Inflammatory macrophage treated with lipopolysaccharide for 4 hours (primary cell): ENCODE measurements around the gene PPP6R1.

Experiments used
- DNase-seq: peaks from one replicate; pipeline ENCODE4 v3.0.0-alpha.2; 2020

Gene PPP6R1

DNA sequence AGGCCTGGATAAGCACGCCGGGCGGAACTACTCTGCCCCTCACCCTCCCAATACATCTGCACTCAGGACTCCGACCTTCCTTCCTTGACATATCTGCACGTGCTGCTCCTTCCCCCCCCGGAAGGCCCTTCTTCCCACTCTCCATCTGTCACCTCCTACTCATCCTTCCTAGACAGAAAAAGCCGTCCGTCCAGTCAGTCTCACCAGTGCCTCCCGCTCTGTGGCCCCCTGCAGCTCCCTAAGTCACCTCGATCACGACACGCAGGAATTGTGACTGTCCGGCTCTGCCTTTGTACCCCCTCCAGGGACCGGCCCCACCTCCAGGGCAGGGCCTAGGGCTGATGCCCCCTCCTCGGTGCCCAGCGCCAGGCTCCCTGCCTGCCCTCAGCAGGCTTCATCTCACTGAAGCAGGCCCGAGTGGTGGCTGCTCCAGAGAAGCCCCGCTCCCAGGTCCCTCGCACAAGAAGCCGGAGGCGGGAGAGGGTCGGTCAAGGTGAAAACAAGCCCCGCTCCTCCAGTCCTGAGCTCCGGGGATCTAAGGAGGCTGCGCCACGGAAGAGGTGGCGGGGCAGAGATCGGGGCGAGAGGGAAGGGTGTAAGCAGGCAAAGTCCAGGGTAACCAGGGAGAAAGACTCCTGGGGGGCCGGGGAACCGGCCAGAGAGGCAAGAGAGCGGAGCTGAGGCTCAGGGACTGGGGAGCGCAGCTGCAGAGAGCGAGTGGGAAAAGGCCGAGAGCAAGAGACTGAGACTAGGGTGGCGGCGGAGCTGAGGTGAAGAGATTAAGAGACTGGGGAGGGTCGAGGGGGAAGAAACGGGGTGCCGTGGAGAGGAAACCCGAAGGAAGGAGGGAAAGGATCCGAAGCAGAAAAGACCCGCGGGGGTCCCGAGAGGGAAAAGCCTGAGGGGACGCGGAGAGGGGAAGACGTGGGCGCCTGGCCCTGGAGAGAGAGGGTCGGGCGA lies 1.1 kb downstream of the PPP6R1 start:
- peak; percentile 32 for DNase-seq

DNA sequence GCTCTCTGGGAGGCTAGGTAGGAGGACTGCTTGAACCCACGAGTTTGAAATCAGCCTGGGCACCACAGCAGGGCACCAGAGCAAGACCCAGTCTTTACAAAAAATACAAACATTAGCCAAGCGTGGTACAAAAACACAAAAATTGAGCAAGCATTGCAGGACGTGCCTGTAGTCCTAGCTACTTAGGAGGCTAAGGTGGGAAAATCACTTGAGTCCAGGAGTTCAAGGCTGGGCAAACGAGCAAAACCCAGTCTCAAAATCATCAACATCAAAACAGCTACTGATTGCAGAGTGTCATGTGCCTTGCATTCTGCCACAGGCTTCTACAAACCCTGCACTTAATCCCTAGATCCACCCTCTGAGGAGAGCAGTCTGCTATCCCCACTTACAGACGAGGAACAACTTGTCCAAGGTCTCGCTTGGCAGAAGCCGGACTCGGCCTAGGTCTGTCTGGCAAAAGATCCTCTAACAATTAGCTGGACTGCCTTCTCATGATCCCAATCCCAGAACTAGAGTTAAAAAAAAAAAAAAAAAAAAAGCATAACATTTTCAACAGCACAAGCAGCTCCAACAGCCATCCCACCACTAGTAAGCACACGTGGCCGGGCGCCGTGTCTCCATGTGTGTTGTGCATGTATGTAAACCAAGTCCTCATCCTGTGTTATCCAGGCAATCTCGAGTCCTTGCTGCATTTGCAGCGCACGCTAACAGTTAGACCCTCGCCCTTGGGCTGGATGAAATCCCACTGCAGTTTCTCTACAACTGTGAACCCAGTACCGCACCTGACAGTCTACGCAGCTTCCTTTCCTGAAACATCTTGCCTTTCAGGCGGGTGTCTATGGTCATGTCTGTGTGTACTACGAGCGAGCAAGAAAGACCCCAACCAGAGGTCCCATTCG lies 2.0 kb downstream of the PPP6R1 start:
- DNase-seq, result no peak

DNA sequence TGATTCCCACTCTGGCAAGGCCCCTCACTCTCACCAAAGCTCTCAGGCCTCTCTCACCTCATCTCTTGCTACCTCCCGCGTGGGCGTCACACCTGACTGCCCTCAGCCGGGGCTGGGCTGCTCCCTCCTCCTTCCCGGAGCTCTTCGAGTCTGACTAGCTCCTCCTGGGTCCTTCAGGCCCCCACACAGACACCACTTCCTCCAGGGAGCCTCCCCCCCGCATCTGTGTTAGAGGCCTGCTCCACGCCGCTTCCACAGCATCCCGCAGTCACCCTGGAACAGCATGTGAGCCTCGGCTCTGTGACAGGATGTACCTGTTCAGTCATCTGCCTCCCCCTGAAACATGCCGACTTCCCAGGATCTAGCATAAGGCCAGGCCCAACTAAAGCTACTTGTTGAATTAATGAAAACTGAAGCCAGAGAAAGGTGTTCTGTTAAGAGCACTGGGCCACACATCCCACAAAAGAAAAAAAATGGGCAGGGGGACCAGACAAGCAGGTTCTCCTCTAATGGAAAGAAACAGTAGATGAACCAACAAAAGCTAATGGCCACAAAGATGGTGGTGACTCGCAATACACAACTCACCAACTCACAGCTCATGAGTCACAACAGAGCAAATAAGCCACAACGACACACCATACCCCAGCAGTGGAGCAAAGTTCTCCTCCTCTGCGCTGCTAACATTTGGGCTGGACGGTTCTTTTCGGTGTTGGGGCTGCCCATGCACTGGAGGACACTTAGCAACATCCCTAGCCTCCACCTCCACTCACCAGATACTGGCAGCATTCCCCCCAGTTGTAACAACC lies 3.0 kb downstream of the PPP6R1 start:
- peak; percentile 58 for DNase-seq

DNA sequence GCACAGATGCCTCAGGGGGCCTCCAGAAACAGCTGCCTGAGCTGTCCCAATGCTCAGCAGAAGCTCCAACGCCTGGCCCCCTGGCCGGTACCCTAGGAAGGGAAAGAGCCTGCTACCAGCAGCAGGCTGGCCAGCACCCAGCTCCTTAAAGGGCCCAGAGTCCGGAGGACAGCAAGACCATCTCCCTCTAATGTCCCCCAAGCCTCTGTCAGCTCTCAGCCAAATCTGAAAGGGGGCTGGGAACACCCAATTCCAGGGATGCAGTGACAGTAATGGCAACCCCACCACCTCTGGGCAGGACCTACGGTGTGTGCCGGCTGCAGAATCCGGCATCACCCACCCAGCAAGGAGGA lies 4.2 kb downstream of the PPP6R1 start:
- DNase-seq, result no peak

DNA sequence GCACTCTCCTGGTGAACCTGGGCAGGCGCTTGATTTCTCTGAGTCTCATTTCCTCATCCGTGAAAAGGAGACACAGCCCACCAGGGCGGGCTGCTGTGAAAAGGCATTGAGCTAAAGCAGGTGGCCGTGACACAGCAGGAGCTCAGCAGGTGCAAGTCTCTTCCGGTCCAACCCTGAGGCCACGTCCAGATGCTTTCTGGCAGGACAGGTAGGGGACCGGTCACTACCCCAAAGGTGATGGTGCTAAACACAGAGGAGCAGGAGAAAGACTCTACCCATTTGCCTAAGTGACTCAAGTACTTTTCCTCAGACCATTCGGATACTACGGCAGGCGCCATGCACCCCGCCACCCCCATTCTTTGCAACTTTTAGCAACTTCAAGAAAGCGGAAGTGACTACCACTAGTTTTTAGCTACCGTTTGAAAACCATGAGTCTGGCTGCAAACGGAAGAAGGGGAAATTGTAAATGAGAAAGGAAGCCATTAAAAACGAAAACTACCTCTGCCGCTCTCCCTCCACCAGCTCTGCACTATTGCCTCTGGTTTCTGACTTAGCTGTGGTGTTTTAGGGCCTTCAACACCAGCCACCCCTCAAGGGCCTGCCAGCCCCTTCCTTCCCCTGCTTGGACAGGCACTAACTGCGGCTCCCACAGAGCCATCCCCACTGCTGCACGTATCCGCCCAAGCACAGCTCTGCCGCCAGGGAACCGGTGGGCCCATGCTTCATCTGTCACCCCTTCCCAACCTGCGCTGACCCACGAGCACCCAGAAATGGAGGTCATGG lies 4.8 kb downstream of the PPP6R1 start:
- DNase-seq, result peak; percentile 81

DNA sequence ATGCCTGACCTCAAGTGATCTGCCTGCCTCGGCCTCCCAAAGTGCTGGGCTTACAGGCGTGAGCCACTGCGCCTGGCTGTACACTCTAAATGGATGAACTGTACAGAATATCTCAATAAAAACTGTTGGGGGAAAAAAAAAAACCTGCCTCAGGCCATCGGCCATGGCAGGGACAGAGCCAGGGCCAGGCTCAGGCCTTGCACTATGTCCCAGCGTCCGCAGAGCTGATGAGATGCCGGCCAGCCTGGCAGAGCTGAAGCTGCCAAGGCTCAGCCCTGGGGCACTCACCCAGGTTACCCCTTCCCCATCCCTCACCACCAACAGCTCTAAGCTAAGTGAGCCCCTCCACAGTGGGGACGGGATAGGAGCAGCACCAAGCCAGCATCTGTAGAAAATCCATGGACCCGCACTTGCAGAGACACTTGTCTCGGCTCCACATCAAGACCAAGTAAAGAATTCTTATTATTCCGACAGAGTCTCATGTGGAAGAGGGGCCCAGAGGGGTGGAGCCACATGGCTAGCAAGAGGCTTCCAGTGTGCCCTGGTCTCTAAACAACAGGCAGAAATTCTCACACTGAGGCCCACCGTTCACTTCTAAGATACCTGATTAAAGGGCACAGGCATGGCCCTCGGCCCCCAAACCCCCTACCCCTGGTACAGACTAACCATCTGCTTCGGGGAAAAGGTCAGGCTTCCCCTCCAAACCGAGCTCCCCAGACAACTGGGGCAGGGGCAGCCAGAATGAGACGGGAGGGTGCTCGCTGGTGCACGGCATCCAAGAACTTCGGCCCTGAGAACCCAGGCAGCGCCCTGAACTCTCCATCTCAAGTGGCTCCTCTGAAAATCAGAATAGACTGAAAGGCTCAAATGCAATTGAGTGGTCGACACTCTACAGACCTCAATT lies 5.8 kb downstream of the PPP6R1 start:
- no peak for DNase-seq

DNA sequence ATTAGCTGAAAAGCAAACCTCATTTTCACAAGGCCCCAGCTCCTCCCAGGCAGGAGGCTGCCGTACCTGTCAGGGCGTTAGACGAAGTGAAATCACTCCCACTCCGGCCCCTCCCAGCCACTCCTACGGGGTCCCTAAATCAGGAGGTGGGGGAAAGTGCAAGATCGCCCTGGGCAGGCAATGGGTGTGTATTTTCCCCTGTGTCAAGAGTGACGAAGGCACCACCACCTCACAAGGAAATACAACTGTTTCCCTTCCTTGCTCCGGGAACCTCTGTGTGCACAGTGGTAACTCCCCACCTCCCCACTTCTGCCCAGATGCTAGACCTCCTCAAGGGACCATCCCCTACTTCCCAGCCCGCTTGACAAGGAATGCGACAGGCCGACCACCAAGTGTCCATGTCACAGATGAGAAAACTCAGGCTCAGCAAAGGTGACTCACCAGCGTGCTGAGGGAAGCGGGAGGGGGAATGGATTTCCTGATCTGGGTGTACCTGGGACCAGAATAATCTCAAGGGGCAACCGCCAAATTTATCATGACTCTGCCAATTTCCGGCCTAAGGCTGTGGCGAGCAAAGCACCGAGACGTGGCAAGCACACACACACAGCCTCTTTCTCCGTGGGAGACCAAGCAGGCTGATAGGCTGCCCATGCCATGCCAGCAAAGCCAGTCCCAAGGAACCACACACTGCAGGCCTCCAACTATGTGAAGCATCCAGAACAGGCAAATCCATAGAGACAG lies 7.3 kb downstream of the PPP6R1 start:
- DNase-seq, result no peak

DNA sequence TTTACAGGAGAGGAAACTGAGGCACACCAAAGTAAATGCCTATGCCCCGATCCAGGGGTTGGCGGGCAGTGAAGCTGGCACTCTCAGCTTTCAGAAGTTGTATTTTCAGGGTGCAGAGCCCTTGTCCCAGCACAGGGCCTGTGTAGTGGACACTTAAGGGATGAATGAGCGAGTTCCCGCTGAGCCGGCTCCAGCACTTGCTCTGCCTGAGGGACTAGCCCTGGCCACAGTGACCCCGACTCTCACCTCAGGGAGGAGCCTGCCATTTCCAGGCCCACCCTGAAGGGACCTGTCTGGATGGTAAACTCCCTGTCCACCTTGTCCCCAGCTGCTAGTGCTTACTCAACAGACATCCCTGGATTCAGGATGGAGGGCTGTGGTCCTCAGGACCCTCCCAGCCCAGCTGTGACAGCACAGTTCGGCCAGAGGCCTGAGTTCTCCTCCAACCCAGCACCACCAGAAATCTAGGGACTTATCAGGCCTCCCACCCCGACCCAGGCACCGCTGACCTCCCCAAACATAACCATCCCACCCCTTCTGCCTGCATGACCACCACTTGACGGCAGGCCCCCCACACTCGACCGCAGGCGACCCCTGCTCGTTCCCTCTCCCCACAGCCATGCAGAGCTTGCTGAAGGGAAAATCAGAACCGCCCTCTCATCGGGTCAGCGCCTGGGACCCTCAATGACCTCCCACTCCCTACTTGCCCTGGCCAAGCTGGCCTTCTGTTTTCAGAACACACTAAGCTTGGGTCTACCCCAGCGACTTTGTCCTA lies 8.4 kb downstream of the PPP6R1 start:
- DNase-seq, result no peak

DNA sequence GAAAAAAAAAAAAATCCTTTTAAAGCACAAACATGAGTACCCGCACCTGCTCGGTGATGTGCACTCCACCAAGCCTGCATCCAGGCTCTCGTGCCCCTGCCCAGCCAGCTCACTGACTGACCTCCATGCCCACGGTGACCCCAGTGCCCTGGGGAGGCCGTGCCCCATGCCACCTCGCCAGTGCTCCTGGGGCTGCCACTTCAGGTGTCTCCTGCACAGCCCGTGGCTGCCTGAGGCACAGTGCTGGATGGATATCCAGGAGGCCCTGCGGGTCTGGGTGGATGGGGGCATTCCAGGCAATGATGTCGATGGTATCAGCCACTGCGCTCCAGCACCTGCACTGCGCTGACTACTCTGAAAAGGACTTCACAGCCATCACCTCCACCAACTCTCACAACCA lies 9.0 kb downstream of the PPP6R1 start:
- no peak for DNase-seq

DNA sequence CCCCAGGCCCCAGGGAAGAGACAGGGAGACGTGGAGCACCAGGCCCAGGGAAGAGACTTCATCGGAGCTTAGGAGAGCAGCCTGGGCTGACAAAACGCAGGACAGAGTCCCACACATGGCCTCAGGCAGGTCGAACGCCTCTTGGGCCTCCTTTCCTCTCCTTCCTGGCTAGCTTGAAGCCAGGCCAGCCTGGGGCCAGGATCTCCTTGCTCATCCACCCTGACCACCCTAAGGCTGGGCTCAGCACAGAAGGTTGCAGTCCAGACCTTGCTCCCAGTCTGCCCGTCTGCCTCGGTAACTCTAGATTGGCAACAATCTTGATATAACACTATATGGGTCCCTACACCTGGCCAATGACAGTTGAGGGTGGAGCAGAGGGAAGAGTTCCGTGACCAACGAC lies 10.1 kb downstream of the PPP6R1 start:
- no peak for DNase-seq

DNA sequence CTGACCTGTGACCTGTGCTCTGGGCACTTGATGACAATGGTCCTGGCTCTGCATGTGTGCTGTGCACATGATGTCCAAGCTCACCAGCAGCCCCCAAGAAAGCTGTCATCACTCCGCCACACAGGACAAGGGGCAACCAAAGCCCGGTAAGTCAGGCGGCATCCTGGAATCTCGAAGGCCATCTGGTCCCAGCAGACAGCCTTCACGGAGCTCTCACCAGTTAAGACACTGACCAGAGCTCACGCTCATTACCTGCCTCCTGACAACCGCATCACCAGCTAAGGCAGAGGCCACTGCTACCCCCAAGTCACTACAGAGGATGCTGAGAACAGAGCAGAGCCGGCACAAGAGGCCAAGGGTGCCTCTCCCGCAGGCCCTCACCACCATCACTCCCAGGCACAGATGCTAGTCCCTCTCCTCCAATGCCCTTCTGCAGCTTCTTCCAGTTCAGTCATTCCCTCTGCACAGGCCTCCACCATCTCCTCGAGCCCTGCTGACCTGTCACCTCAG lies 10.6 kb downstream of the PPP6R1 start:
- DNase-seq, result no peak

DNA sequence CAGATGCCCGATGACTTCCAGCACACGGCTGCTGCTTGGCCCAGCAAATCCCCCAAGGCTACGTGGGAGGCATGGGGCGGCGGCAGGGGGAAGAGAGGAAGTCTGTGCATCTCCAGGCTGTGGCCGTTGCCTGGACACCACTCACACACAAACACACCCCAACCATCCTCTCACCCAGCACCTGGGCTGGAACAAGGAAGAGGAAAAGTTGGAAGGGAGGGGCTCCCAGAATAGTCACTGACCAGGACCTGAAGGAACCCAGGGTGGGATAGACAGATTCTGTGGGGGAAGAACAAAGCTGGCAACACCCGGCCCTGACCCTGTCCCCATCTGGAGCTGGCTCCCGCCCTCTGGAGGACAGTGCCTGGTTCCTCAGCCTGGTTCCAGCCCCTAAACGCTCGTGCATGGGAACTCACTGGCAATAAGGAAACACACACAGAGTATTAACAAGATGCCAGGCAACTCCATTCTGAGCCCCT lies 11.2 kb downstream of the PPP6R1 start:
- peak; percentile 49 for DNase-seq

DNA sequence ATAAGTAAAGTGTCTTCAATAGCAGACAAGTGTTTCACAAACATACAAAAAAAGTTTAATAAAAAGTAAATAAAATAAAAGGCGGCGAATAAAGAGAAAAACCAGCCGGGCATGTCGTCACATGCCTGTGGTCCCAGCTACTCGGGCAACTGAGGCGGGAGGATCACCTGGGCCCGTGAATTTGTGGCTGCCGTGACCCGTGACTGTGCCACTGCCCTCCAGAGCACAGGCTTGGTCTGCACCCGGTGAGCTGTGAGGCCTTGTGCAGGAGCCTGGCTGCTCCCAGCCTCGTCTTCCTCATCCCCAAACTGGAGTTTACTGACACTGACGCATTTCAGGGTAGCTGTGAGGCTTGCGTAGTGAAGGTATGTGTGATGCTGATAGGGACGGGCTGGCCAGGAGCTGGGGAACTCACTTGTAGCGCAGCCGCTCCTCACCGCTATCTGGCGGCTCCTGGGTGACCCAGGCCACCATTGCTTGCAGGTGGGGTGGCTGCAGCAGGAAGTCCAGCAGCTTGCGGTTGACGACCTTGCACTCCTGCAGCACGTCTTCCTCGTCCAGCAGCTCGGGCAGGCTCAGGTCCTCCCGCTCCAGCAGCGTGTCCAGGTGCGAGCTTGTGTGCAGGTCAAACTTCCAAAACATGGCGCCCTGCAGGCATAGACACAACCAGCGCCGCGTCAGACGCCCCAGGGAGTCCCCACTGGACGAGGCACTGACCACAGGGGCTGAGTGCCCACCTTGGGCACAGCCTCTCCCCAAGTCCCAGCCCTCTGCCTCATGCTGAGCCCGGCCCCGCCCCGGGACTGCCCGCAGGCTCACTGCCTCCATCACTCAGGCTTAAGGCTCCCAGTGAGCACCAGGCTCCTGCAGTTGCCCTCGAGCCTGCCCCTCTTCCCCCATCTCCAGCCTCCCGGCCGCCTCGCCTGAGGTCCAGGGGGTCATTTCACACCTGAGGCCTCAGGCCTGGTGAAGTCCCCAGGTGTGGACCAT lies 12.1 kb downstream of the PPP6R1 start:
- no peak for DNase-seq

DNA sequence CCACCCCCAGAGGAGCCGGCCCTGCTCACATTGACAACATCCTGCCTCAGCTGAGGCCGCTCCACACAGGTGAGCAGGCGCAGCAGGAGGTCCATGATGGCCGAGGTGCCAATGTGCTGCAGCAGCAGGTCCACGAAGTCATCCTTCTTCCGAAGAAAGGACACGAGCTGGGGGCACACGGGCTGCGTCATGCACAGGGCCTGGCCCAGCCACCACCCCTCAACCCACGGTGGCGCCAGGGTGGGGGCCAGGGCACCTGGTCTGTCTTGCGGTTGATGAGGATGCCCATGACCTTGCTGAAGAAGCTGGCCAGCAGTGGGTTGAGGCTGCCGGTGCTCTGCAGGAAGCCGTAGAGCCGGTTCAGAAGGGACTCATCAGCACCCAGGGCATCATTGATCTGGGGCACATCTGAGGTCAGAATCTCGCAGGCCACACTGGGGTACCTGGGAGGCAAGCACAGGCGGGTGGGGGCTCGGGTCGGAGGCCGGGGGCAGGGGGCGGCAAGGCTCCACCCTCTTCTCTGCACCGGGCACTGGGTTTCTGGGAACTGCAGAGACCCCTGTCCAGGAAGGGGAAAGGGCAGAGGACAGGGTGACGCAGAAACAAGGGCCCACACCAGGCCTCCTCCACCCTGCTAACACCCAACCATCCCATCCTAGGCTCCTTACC lies 13.4 kb downstream of the PPP6R1 start:
- no peak for DNase-seq

DNA sequence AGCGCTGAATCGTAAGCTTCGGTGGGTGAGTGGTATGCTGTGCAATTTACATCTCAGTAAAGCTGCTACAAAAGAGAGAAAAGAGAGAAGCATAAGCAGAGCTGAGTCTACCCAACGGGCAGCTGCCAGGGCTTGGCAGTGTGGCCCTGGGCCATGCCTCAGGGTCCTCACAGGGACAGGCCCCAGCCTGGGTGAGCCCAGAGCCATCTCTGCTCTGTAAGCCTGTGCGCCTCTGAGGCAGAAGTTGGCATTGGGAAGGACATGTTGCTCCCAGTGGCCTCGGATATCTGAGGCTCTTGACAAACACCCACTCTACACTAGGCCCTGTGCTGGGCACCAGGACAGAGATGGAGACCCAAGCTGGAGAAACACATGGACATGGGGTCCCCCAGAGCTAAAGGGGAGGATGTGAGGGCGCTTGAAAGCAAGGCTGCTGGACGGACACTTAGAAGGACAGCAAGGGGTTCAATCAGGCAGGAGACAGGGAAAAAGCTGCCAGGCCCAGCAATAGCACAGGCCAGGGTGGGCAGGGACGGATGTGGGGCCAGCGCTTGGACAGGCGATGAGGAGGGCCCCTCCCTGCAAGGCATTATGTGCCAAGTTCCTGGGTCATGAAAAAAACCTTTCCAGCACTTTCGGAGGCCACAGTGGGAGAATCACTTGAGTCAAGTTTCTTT lies 14.7 kb downstream of the PPP6R1 start:
- DNase-seq, result no peak

DNA sequence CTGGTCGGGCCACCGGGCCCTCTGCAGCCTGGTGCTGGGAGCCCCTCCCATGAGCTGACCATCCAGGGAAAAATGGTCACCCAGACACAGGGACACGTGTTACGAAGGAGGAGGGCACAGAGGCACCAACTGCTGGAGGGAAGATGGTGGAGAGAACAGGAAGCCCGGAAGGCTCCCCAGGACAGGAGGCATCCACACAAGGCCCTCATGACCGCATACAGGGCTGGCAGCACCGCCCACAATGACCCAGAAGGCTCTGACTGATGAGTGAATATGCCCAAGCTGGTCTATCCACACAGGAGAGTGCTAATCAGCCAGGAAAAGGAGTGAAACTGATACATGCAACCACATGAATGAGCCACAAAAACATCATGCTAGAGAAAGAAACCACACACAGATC lies 16.3 kb downstream of the PPP6R1 start:
- no peak for DNase-seq
